Neuronal stem cell (in vitro differentiated cells): ENCODE results near the gene CELF1.
A peak's percentile ranks its signal among the peaks of the same experiment; 100 is the strongest.

Source experiments
- DNase-seq: peaks from one replicate; pipeline ENCODE4 v3.0.0-alpha.2; 2013; ENCODE audit warnings: low spot score
- H2AFZ ChIP-seq: one replicate; pipeline ENCODE4 v1.6.1; 2013; ENCODE audit warnings: mild to moderate bottlenecking, low read length, inconsistent platforms
- H2AK5ac ChIP-seq: 2 replicates; pipeline ENCODE4 v1.6.1; 2013; ENCODE audit warnings: low read depth, mild to moderate bottlenecking, inconsistent platforms, low read length, moderate library complexity, mixed read lengths
- H2BK120ac ChIP-seq: 2 replicates; pipeline ENCODE4 v1.6.1; 2013; ENCODE audit warnings: low read depth, mild to moderate bottlenecking, inconsistent platforms, low read length, moderate library complexity, mixed read lengths
- H2BK12ac ChIP-seq: one replicate; pipeline ENCODE4 v1.6.1; 2013; ENCODE audit warnings: low read length, inconsistent platforms
- H2BK15ac ChIP-seq: 2 replicates; pipeline ENCODE4 v1.6.1; 2013; ENCODE audit warnings: mild to moderate bottlenecking, low read length, inconsistent platforms, mixed read lengths
- H2BK5ac ChIP-seq: one replicate; pipeline ENCODE4 v1.6.1; 2013; ENCODE audit warnings: inconsistent platforms, mild to moderate bottlenecking, low read length, moderate library complexity
- H3K14ac ChIP-seq: one replicate; pipeline ENCODE4 v1.6.1; 2013; ENCODE audit warnings: low read length, inconsistent platforms
- H3K18ac ChIP-seq: 2 replicates; pipeline ENCODE4 v1.6.1; 2013; ENCODE audit warnings: low read length, inconsistent platforms
- H3K23ac ChIP-seq: 2 replicates; pipeline ENCODE4 v1.6.1; 2013; ENCODE audit warnings: low read depth, mild to moderate bottlenecking, mixed read lengths, low read length, inconsistent platforms; ENCODE audit not compliant: poor library complexity
- H3K27ac ChIP-seq: replicated peaks from 3 replicates; pipeline ENCODE4 v1.5.1; 2013; ENCODE audit warnings: low read length, inconsistent platforms
- H3K27me3 ChIP-seq, 3 experiments: 2 replicates each; pipeline ENCODE4 v1.6.1; 2013; ENCODE audit warnings: low read length in 3 of 3, mild to moderate bottlenecking in 2 of 3, inconsistent platforms in 1 of 3, low read depth in 1 of 3, mixed read lengths in 1 of 3, moderate library complexity in 1 of 3; ENCODE audit not compliant: control insufficient read depth in 3 of 3, insufficient read depth in 3 of 3
- H3K36me3 ChIP-seq, 2 donors: replicated peaks in 1 of 2; 2 replicates each; pipeline ENCODE4 v1.6.1; 2013; ENCODE audit warnings: low read length in 2 of 2; ENCODE audit not compliant: control insufficient read depth in 2 of 2, insufficient read depth in 2 of 2
- H3K4ac ChIP-seq: 2 replicates; pipeline ENCODE4 v1.6.1; 2013; ENCODE audit warnings: inconsistent platforms, mild to moderate bottlenecking, low read length, moderate library complexity
- H3K4me1 ChIP-seq, 2 donors: 1 replicate in 1 of 2; 2 replicates in 1 of 2; pipeline ENCODE4 v1.6.1; 2013; ENCODE audit warnings: low read length in 2 of 2, low read depth in 1 of 2; ENCODE audit not compliant: control insufficient read depth in 2 of 2, insufficient read depth in 1 of 2
- H3K4me2 ChIP-seq: one replicate; pipeline ENCODE4 v1.6.1; 2013; ENCODE audit warnings: mild to moderate bottlenecking, low read length, inconsistent platforms; ENCODE audit not compliant: insufficient read depth, poor library complexity, severe bottlenecking
- H3K4me3 ChIP-seq, 2 donors: 2 replicates each; pipeline ENCODE4 v1.5.1; 2013; ENCODE audit warnings: low read length in 2 of 2, mild to moderate bottlenecking in 2 of 2, inconsistent platforms in 1 of 2, moderate library complexity in 1 of 2
- H3K79me1 ChIP-seq: one replicate; pipeline ENCODE4 v1.6.1; 2013; ENCODE audit warnings: low read depth, mild to moderate bottlenecking, inconsistent platforms, low read length, moderate library complexity
- H3K9ac ChIP-seq: one replicate; pipeline ENCODE4 v1.6.1; 2013; ENCODE audit warnings: mild to moderate bottlenecking, low read depth, low read length, inconsistent platforms; ENCODE audit not compliant: poor library complexity
- H3K9me3 ChIP-seq, 2 donors: replicated peaks in 1 of 2; 2 replicates each; pipeline versions ENCODE3 to v1.6.1; 2013; ENCODE audit warnings: low read length in 2 of 2, mild to moderate bottlenecking in 2 of 2, inconsistent platforms in 1 of 2, low read depth in 1 of 2, mixed read lengths in 1 of 2, moderate library complexity in 1 of 2; ENCODE audit not compliant: control insufficient read depth in 2 of 2, insufficient read depth in 1 of 2
- H4K8ac ChIP-seq: one replicate; pipeline ENCODE4 v1.6.1; 2013; ENCODE audit warnings: low read depth, mild to moderate bottlenecking, inconsistent platforms, low read length, moderate library complexity
- H4K91ac ChIP-seq: one replicate; pipeline ENCODE4 v1.6.1; 2013; ENCODE audit warnings: low read length, low read depth, mild to moderate bottlenecking, inconsistent platforms; ENCODE audit not compliant: poor library complexity
- WGBS, 2 donors: extraction: QIAGEN DNeasy Blood & Tissue Kit; methylation state at CpG; one replicate each; pipeline ENCODE4 v1.1.7; 2013; ENCODE audit warnings: missing lambda C conversion rate in 2 of 2, mixed read lengths in 1 of 2; ENCODE audit not compliant: insufficient read length in 2 of 2, insufficient replicate concordance in 1 of 2; ENCODE audit errors: extremely low coverage in 2 of 2; 5-methylcytosine and 5-hydroxymethylcytosine counted together

Gene CELF1

GRCh38 chr11:47499161-47499560 lies 53.8 kb downstream of the CELF1 start:
- Histone ChIP-seq H2BK120ac (no peak overlapping the region), H2AK5ac (no peak overlapping the region), H3K27ac (no peak overlapping the region), H2BK5ac (peak overlapping the region; percentile 62), H3K79me1 (peaks cover 4% of the 10 kb centered on the region), H4K91ac (no peak overlapping the region), H3K4ac (no peak overlapping the region), H3K18ac (no peak overlapping the region), H2AFZ (no peak overlapping the region), H2BK12ac (no peak overlapping the region), H3K36me3 (peaks cover 5 to 90% of the 10 kb centered on the region in 2 donors), H2BK15ac (no peak overlapping the region), H3K14ac (no peak overlapping the region), H3K9me3 (no peaks in the 10 kb centered on the region), H4K8ac (no peak overlapping the region), H3K9ac (no peak overlapping the region), H3K4me2 (no peak overlapping the region), H3K23ac (no peak overlapping the region), H3K4me1 (peaks cover 6 to 12% of the 10 kb centered on the region in 2 donors), H3K4me3 (no peak overlapping the region), H3K27me3 (no peaks in the 10 kb centered on the region)
- no peak for DNase-seq
- WGBS, 2 donors = no CpG with 5 or more reads among the region's 2 CpGs

GRCh38 chr11:47498584-47499152 lies 54.3 kb downstream of the CELF1 start:
- peaks cover 2% of the 10 kb centered on the region for H3K79me1 ChIP-seq
- H3K4me2 ChIP-seq = no peak overlapping the region
- H3K27me3 ChIP-seq = no peaks in the 10 kb centered on the region
- no peak overlapping the region for H4K8ac ChIP-seq
- DNase-seq = no peak
- no peak overlapping the region for H3K14ac ChIP-seq
- H3K4me3 ChIP-seq = no peak overlapping the region
- H3K18ac ChIP-seq = no peak overlapping the region
- no peak overlapping the region for H4K91ac ChIP-seq
- no peak overlapping the region for H2BK12ac ChIP-seq
- no peak overlapping the region for H2AFZ ChIP-seq
- WGBS, 2 donors = no CpG with 5 or more reads among the region's 4 CpGs
- no peak overlapping the region for H3K4ac ChIP-seq
- H2BK5ac ChIP-seq = no peak overlapping the region
- H3K9ac ChIP-seq = no peak overlapping the region
- no peak overlapping the region for H2AK5ac ChIP-seq
- H3K9me3 ChIP-seq = no peaks in the 10 kb centered on the region
- no peak overlapping the region for H2BK15ac ChIP-seq
- no peak overlapping the region for H3K27ac ChIP-seq
- H3K4me1 ChIP-seq = peaks cover 6 to 12% of the 10 kb centered on the region in 2 donors
- peaks cover 5 to 92% of the 10 kb centered on the region in 2 donors for H3K36me3 ChIP-seq
- H2BK120ac ChIP-seq = no peak overlapping the region
- no peak overlapping the region for H3K23ac ChIP-seq

DNA sequence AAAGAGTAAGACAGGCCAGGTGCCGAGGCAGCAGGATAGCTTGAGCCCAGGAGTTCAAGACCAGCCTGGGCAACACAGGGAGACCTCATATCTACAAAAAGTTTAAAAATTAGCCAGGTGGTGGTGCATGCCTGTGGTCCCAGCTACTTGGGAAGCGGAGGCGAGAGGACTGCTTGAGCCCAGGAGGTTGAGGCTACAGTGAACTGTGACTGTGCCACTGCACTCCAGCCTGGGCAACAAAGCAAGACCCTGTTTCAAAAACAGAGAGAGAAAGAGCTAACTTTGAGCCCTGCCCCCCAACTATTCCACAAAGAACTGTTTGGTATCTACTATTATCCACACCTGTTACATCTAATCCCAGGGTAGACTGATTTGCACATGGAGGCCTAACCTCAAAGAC lies 54.8 kb downstream of the CELF1 start:
- Histone ChIP-seq H4K8ac (no peak overlapping the region), H3K14ac (no peak overlapping the region), H3K18ac (no peak overlapping the region), H3K23ac (no peak overlapping the region), H3K4ac (no peak overlapping the region), H2BK120ac (no peak overlapping the region), H3K27ac (no peak overlapping the region), H4K91ac (no peak overlapping the region), H2BK5ac (no peak overlapping the region), H3K9ac (no peak overlapping the region), H3K79me1 (peaks cover 2% of the 10 kb centered on the region), H3K4me3 (no peak overlapping the region), H3K36me3 (peaks cover 5 to 92% of the 10 kb centered on the region in 2 donors), H3K4me2 (no peak overlapping the region), H3K27me3 (no peaks in the 10 kb centered on the region), H3K4me1 (peaks cover 6 to 12% of the 10 kb centered on the region in 2 donors), H2AFZ (no peak overlapping the region), H2BK12ac (no peak overlapping the region), H3K9me3 (no peaks in the 10 kb centered on the region), H2AK5ac (no peak overlapping the region), H2BK15ac (no peak overlapping the region)
- no peak for DNase-seq
- no CpG with 5 or more reads among the region's 3 CpGs for WGBS, 2 donors

- H4K8ac ChIP-seq = no peak overlapping the region
- H3K4me1 ChIP-seq = peaks cover 6 to 12% of the 10 kb centered on the region in 2 donors
- no peak overlapping the region for H3K4me2 ChIP-seq
- H2BK12ac ChIP-seq = no peak overlapping the region
- no peaks in the 10 kb centered on the region for H3K9me3 ChIP-seq
- H3K27ac ChIP-seq = no peak overlapping the region
- H2AK5ac ChIP-seq = no peak overlapping the region
- no peak for DNase-seq
- no peak overlapping the region for H2BK120ac ChIP-seq
- H3K36me3 ChIP-seq = peaks cover 5 to 95% of the 10 kb centered on the region in 2 donors
- H2BK5ac ChIP-seq = no peak overlapping the region
- no peak overlapping the region for H3K18ac ChIP-seq
- peaks cover 2% of the 10 kb centered on the region for H3K79me1 ChIP-seq
- H3K9ac ChIP-seq = no peak overlapping the region
- H3K4me3 ChIP-seq = no peak overlapping the region
- no peak overlapping the region for H3K23ac ChIP-seq
- no peak overlapping the region for H2AFZ ChIP-seq
- no peaks in the 10 kb centered on the region for H3K27me3 ChIP-seq
- H2BK15ac ChIP-seq = no peak overlapping the region
- no peak overlapping the region for H3K14ac ChIP-seq
- no peak overlapping the region for H4K91ac ChIP-seq
- no peak overlapping the region for H3K4ac ChIP-seq
These were observed 56.1 kb downstream of the CELF1 start for GRCh38 chr11:47496808-47497207.
